Neutrophil (primary cell): ENCODE results near the gene KIF3C.

ENCODE experiments used
- H3K27ac ChIP-seq: fragments of 200-600 bp; sonication (generic); 2 replicates; pipeline ENCODE4 v1.5.1; 2016; ENCODE audit warnings: mild to moderate bottlenecking, moderate library complexity
- H3K27me3 ChIP-seq: fragments of 200-600 bp; sonication (generic); 2 replicates; pipeline ENCODE4 v1.6.0; 2016; ENCODE audit warnings: mild to moderate bottlenecking
- H3K36me3 ChIP-seq: fragments of 200-600 bp; sonication (generic); 2 replicates; pipeline ENCODE4 v1.5.1; 2017
- H3K4me1 ChIP-seq, 2 experiments: fragments of 200-600 bp in 1 of 2; sonication (generic) in 1 of 2; 1 replicate in 1 of 2; 2 replicates in 1 of 2; pipeline versions ENCODE4 v1.5.1 to v1.6.1; 2013 to 2016; ENCODE audit warnings: low read depth in 1 of 2, low read length in 1 of 2, mild to moderate bottlenecking in 1 of 2, moderate library complexity in 1 of 2; ENCODE audit not compliant: control insufficient read depth in 1 of 2, insufficient read depth in 1 of 2
- H3K4me3 ChIP-seq, 2 experiments: fragments of 200-600 bp in 1 of 2; sonication (generic) in 1 of 2; 1 replicate in 1 of 2; 2 replicates in 1 of 2; pipeline ENCODE4 v1.5.1; 2013 to 2016; ENCODE audit warnings: low read depth in 1 of 2, low read length in 1 of 2, mild to moderate bottlenecking in 1 of 2, moderate library complexity in 1 of 2
- H3K9me3 ChIP-seq: fragments of 200-600 bp; sonication (generic); 2 replicates; pipeline ENCODE4 v1.5.1; 2016
- CTCF ChIP-seq: fragments of 200-600 bp; sonication (generic); IDR thresholded peaks from 2 replicates; pipeline ENCODE4 v1.5.1; 2016; ENCODE audit warnings: antibody characterized with exemption

The KIF3C gene

DNA sequence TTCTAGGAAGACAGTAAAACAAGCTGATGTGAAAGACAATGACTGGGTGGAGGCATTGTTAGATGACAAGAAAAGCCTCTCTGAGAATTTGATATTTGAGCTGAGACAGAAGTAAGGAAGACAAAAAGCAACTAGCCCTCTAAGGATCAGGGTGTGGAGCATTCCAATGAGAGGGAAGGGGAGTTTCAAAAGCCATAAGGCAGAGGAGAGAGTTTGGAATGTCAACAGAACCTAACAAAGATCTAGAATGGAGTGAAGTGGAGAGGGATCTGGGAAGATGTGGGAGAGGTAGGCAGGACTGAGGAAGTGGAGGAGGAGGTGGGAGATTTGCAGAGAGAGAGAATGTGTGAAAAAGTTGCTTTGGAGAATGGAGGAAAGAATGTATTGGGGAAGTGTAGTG is 86.7 kb downstream of the KIF3C start:
- Histone ChIP-seq H3K4me1 (no peaks in the 10 kb centered on the region), H3K36me3 (no peaks in the 10 kb centered on the region), H3K27me3 (no peaks in the 10 kb centered on the region), H3K27ac (no peak overlapping the region), H3K9me3 (no peaks in the 10 kb centered on the region), H3K4me3 (no peak overlapping the region)
- no peak for TF ChIP-seq CTCF

GRCh38 chr2:25895018-25895417 is 87.3 kb downstream of the KIF3C start:
- H3K27me3 ChIP-seq, result no peaks in the 10 kb centered on the region
- no peak for TF ChIP-seq CTCF
- H3K9me3 ChIP-seq, result no peaks in the 10 kb centered on the region
- H3K4me3 ChIP-seq, result no peak overlapping the region
- H3K27ac ChIP-seq, result no peak overlapping the region
- H3K36me3 ChIP-seq, result no peaks in the 10 kb centered on the region
- H3K4me1 ChIP-seq, result no peaks in the 10 kb centered on the region

GRCh38 chr2:25894135-25894830 is 88.0 kb downstream of the KIF3C start:
- Histone ChIP-seq H3K36me3 (no peaks in the 10 kb centered on the region), H3K27ac (no peak overlapping the region), H3K4me1 (no peaks in the 10 kb centered on the region), H3K4me3 (no peak overlapping the region), H3K9me3 (no peaks in the 10 kb centered on the region), H3K27me3 (no peaks in the 10 kb centered on the region)
- TF ChIP-seq CTCF, result no peak

GRCh38 chr2:25891672-25892071 is 90.6 kb downstream of the KIF3C start:
- TF ChIP-seq CTCF, result no peak
- Histone ChIP-seq H3K9me3 (no peaks in the 10 kb centered on the region), H3K36me3 (no peaks in the 10 kb centered on the region), H3K27me3 (no peaks in the 10 kb centered on the region), H3K4me3 (no peak overlapping the region), H3K4me1 (peaks cover 0 to 3% of the 10 kb centered on the region in 2 experiments), H3K27ac (no peak overlapping the region)

DNA sequence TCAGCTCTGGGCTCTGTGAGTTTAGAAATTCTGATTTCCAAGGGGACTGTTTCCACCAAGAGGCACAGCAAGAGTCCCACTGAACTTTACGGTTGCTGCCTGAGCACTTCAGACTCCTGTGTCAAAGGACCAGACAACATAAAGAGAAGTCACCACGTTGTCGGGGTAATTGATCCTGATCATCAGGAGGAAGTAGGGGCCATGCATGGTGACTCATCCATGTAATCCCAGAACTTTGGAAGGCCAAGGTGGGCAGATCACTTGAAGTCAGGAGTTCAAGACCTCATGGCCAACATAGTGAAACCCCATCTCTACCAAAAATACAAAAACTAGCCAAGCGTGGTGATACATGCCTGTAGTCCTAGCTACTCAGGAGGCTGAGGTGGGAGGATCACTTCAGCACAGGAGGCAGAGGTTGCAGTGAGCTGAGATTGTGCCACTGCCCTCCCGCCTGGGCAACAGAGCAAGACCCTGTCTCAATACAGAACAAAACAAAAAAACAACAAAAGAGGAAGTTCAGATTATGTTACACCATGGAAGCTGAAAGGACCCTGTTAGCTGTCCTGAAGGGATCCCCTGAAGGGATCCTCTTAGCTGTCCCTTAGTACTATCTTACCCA is 94.6 kb downstream of the KIF3C start:
- H3K4me3 ChIP-seq, result no peak overlapping the region
- no peaks in the 10 kb centered on the region for H3K9me3 ChIP-seq
- H3K27ac ChIP-seq, result no peak overlapping the region
- no peaks in the 10 kb centered on the region for H3K27me3 ChIP-seq
- no peak for TF ChIP-seq CTCF
- H3K4me1 ChIP-seq, result peaks cover 0 to 3% of the 10 kb centered on the region in 2 experiments
- H3K36me3 ChIP-seq, result no peaks in the 10 kb centered on the region
